Hematopoietic multipotent progenitor cell treated with erythropoietin and hydrocortisone succinate and interleukin-3 and kit ligand, for 4 days (in vitro differentiated cells): Measurements from ENCODE around the gene AQP10.
"Not testable (repeated sequence)": the region's sequence is repeated elsewhere in the genome, so short reads cannot be mapped to it uniquely, and the experiment has no call there.

Experiments used
- DNase-seq: peaks from one replicate; pipeline ENCODE4 v3.0.0-alpha.2; 2015

The AQP10 gene

GRCh38 chr1:154346276-154346917 is 25.5 kb downstream of the AQP10 start:
- no peak for DNase-seq

DNA sequence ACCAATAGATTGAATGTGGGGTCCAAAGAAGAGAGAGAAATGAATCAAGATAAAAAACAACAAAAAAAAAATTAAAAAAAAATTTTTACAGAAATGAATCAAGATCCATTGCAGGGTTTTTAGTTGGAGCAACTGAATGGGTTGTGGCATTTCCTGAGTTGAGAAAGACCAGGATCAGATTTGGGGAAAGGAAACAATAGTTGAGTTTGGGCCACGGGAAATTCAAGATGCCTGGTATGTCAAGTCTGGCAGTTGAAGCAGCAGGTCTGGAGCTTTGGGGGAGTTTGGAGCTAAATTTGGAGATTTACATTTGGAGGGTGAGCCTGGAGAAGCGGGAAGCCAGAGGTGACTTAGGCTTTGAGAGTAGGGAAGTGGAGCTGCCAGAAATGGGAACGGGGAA is 27.1 kb downstream of the AQP10 start:
- DNase-seq, result no peak

- DNase-seq, result peak; percentile 67
These were observed 27.7 kb downstream of the AQP10 start for GRCh38 chr1:154348429-154349076.

GRCh38 chr1:154349121-154349520 is 28.2 kb downstream of the AQP10 start:
- no peak for DNase-seq

GRCh38 chr1:154350383-154350782 is 29.5 kb downstream of the AQP10 start:
- DNase-seq, result no peak

DNA sequence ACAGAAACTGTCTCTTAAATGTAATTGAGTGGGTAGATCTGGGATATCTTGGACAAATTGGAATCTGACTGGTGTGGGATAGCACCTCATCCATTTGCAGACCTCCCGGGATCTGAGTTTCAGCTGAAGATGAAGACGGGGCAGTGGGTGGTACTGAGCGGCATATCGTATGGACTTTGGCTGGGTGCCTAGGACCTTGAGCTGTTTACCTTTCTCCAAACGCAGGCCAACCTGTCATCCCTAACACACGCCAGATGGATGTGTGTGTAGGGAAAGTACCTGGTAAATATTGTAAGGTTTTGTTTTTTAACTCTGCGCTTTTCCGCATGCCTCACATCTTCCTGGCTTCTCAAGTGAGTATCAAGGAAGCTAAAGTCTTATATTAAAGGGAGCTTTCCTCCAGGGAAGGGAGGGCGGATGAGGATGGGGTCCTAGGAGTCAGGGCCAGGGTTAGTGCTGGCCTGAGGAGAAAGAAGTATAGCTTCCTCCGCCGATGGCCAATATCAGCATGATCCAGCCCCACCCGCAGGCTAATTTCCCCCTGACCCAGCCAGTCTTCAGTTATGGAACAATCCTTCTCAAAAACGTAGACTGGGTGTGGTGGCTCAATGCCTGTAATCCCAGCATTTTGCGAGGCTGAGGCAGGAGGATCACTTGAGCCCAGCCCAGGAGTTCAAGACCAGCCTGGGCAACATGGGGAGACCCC is 30.6 kb downstream of the AQP10 start:
- DNase-seq, result no peak

DNA sequence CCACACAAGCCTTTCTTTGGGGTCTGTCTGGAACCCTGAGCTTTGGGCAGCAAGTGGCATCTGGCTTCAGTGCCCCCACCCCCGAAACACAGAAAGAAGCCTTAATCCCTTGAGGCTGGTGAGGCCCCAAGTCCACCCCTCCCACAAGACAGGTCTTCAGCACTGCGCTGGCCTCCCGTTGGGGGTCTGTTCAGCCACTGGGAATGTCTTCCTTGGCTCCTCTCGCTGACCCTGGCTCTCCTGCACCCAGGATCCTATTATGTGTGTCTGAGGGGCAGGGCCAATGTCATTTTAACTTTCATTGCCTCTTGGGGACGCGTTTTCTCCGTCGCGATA is 31.3 kb downstream of the AQP10 start:
- DNase-seq, result no peak

GRCh38 chr1:154352581-154353459 is 31.9 kb downstream of the AQP10 start:
- peak; percentile 91 for DNase-seq

- DNase-seq, result peak; percentile 76
These were observed 32.6 kb downstream of the AQP10 start for GRCh38 chr1:154353460-154353904.

DNA sequence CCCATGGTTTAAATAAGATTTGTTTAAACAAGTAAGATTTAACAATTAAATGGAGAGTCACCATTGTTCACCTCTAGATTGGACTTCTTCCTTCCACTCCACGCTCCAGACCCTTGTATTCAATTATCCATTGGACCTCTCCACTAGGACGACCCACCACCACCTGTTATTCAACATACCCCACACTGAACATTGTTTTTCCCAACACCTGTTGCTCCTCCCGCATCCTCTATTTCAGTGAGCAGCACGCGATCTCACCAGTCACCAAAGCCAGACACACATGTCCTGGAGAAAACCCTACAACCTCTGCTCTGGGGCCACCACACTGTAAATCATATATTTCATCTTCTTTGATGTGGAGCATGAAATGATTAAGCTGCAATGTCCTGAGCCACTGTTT is 33.1 kb downstream of the AQP10 start:
- no peak for DNase-seq

DNA sequence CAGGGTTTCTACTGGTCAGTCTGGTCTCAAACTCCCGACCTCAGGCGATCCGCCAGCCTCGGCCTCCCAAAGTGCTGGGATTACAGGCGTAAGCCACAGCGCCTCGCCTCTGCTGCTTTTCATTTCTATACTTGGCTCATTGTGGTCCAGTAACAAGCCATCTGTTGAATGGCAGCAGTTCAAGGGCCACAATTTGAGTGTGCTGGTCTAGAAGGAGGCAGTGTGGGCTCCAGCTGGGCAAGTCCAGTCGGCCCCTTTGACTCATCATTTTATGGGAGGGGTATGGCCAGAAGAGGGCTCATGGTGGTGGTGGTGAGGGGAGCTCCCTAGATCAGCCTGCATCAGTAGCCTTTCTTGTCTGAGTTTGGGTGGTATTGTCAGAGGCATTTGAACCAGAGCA is 37.6 kb downstream of the AQP10 start:
- DNase-seq, result no peak

- no peak for DNase-seq
These were observed 39.4 kb downstream of the AQP10 start for GRCh38 chr1:154360288-154360687.

- not testable (repeated sequence) for DNase-seq
These were observed 40.0 kb downstream of the AQP10 start for GRCh38 chr1:154360881-154361280.

DNA sequence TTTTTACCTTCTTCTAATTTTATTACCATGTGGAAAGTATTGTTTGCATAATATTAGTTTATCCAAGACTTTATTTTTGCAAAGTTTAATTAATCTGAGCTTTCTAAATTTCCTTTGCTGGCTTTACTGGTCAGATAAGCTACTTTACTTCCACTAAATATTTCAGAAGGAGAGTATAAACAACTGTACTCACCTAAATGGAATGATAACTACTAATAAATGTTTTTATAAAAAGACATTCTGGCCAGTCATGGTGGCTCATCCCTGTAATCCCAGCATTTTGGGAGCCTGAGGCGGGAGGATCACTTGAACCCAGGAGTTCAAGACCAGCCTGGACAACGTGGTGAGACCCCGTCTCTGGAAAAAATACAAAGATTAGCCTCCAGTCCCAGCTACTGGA is 40.5 kb downstream of the AQP10 start:
- DNase-seq, result no peak

- peak; percentile 56 for DNase-seq
These were observed 50.5 kb downstream of the AQP10 start for GRCh38 chr1:154371436-154371835.

DNA sequence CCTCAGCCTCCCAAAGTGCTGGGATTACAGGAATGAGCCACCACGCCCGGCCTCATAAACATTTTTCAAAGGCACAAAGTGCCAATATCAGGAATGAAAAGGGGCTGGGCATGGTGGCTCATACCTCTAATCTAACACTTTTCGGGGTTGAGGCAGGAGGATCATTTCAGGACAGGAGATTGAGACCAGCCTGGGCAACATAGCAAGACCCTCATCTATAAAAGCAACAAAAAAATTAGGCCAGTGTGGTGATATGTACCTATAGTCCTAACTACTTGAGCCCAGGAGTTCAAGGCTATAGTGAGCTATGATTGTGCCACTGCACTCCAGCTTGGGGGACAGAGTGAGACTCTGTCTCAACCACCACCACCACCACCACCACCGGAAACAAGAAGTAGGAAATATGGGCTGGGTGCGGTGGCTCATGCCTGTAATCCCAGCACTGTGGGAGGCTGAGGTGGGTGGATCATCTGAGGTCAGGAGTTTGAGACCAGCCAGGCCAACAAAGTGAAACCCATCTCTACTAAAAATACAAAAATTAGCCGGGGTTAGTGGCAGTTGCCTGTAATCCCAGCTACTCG is 53.0 kb downstream of the AQP10 start:
- peak; percentile 27 for DNase-seq
